ENCODE results near the gene TSC22D3. TPM values are rescaled to one million over a fixed set of nuclear protein-coding genes. Genes with fewer than 3 reads are reported as not detected.

The TSC22D3 gene
- total and polyA plus RNA-seq, 2 donors (not counting 1 experiment from before 2014, with no cell fraction given), result 24.2 to 51.5 TPM

GRCh38 chrX:107755721-107756120 is 19.9 kb downstream of the TSC22D3 start:
- Histone ChIP-seq H3K79me2 (ENCODE audit: control insufficient read depth, insufficient read depth, low read length) (no peaks in the 10 kb centered on the region), H3K4me1 (ENCODE audit: control insufficient read depth, extremely low read depth, insufficient read depth, low read length) (no peaks in the 10 kb centered on the region), H3K9me3 (ENCODE audit: control insufficient read depth, insufficient read depth, low read depth, low read length) (no peaks in the 10 kb centered on the region), H3K9ac (ENCODE audit: insufficient read depth, low read length) (no peak overlapping the region), H3K27me3 (ENCODE audit: control insufficient read depth, insufficient read depth, low read length) (peaks cover 3% of the 10 kb centered on the region), H2AFZ (ENCODE audit: low read length) (no peak overlapping the region), H3K4me3 (replicated peaks in 1 of 4; ENCODE audit: control extremely low read depth in 1 of 4, insufficient read depth in 1 of 4, low read depth in 3 of 4, low read length in 4 of 4) (no peak overlapping the region), H4K20me1 (ENCODE audit: control insufficient read depth, extremely low read depth, insufficient read depth, low read length) (no peaks in the 10 kb centered on the region), H3K27ac (ENCODE audit: insufficient read depth, low read length) (no peak overlapping the region), H3K36me3 (ENCODE audit: control insufficient read depth, insufficient read depth, low read length) (no peaks in the 10 kb centered on the region), H3K4me2 (ENCODE audit: extremely low read depth, insufficient read depth, low read length) (no peak overlapping the region)
- DNase-seq (ENCODE audit: low read depth in 2 of 2), result no peak
- no peak for TF ChIP-seq CTCF (conservative IDR thresholded peaks at IDR 0.05 in 1 of 2, IDR thresholded peaks at IDR 0.05 in 1 of 2; ENCODE audit: low read depth in 1 of 2, low read length in 2 of 2)
- no peak for TF ChIP-seq EZH2 (IDR thresholded peaks at IDR 0.05; ENCODE audit: low read length, missing control alignments)

- H3K9me3 ChIP-seq (ENCODE audit: control insufficient read depth, insufficient read depth, low read depth, low read length), result no peaks in the 10 kb centered on the region
- no peaks in the 10 kb centered on the region for H3K36me3 ChIP-seq (ENCODE audit: control insufficient read depth, insufficient read depth, low read length)
- no peak for TF ChIP-seq CTCF (conservative IDR thresholded peaks at IDR 0.05 in 1 of 2, IDR thresholded peaks at IDR 0.05 in 1 of 2; ENCODE audit: low read depth in 1 of 2, low read length in 2 of 2)
- no peak for TF ChIP-seq EZH2 (IDR thresholded peaks at IDR 0.05; ENCODE audit: low read length, missing control alignments)
- no peak overlapping the region for H2AFZ ChIP-seq (ENCODE audit: low read length)
- H3K27ac ChIP-seq (ENCODE audit: insufficient read depth, low read length), result no peak overlapping the region
- no peaks in the 10 kb centered on the region for H4K20me1 ChIP-seq (ENCODE audit: control insufficient read depth, extremely low read depth, insufficient read depth, low read length)
- no peaks in the 10 kb centered on the region for H3K79me2 ChIP-seq (ENCODE audit: control insufficient read depth, insufficient read depth, low read length)
- H3K4me3 ChIP-seq (replicated peaks in 1 of 4; ENCODE audit: control extremely low read depth in 1 of 4, insufficient read depth in 1 of 4, low read depth in 3 of 4, low read length in 4 of 4), result no peak overlapping the region
- no peak overlapping the region for H3K4me2 ChIP-seq (ENCODE audit: extremely low read depth, insufficient read depth, low read length)
- H3K9ac ChIP-seq (ENCODE audit: insufficient read depth, low read length), result no peak overlapping the region
- H3K4me1 ChIP-seq (ENCODE audit: control insufficient read depth, extremely low read depth, insufficient read depth, low read length), result no peaks in the 10 kb centered on the region
- no peaks in the 10 kb centered on the region for H3K27me3 ChIP-seq (ENCODE audit: control insufficient read depth, insufficient read depth, low read length)
- peak in 1 of 2 donors; percentile 33 for DNase-seq (ENCODE audit: low read depth in 2 of 2)
These were observed 22.4 kb downstream of the TSC22D3 start for GRCh38 chrX:107753187-107753586.

- no peak for TF ChIP-seq CTCF (conservative IDR thresholded peaks at IDR 0.05 in 1 of 2, IDR thresholded peaks at IDR 0.05 in 1 of 2; ENCODE audit: low read depth in 1 of 2, low read length in 2 of 2)
- no peak for TF ChIP-seq EZH2 (IDR thresholded peaks at IDR 0.05; ENCODE audit: low read length, missing control alignments)
- peaks cover 3% of the 10 kb centered on the region for H3K4me1 ChIP-seq (ENCODE audit: control insufficient read depth, extremely low read depth, insufficient read depth, low read length)
- no peak overlapping the region for H2AFZ ChIP-seq (ENCODE audit: low read length)
- no peaks in the 10 kb centered on the region for H3K79me2 ChIP-seq (ENCODE audit: control insufficient read depth, insufficient read depth, low read length)
- no peak for DNase-seq (ENCODE audit: low read depth in 2 of 2)
- H4K20me1 ChIP-seq (ENCODE audit: control insufficient read depth, extremely low read depth, insufficient read depth, low read length), result no peaks in the 10 kb centered on the region
- no peak overlapping the region for H3K27ac ChIP-seq (ENCODE audit: insufficient read depth, low read length)
- no peaks in the 10 kb centered on the region for H3K36me3 ChIP-seq (ENCODE audit: control insufficient read depth, insufficient read depth, low read length)
- no peak overlapping the region for H3K4me3 ChIP-seq (replicated peaks in 1 of 4; ENCODE audit: control extremely low read depth in 1 of 4, insufficient read depth in 1 of 4, low read depth in 3 of 4, low read length in 4 of 4)
- no peaks in the 10 kb centered on the region for H3K27me3 ChIP-seq (ENCODE audit: control insufficient read depth, insufficient read depth, low read length)
- no peak overlapping the region for H3K4me2 ChIP-seq (ENCODE audit: extremely low read depth, insufficient read depth, low read length)
- no peaks in the 10 kb centered on the region for H3K9me3 ChIP-seq (ENCODE audit: control insufficient read depth, insufficient read depth, low read depth, low read length)
- H3K9ac ChIP-seq (ENCODE audit: insufficient read depth, low read length), result no peak overlapping the region
These were observed 22.9 kb downstream of the TSC22D3 start for GRCh38 chrX:107752714-107753113.
